IMR-90 (cell line): Measurements from ENCODE around the gene PLEKHA4. TPM values are rescaled to one million over a fixed set of nuclear protein-coding genes. Genes with fewer than 3 reads are reported as not detected.

Experiments
- ATAC-seq: fragments of 200-7000 bp; cut with Tn5 transposase; 2 replicates; pipeline ENCODE4 v1.9.1; 2020; ENCODE audit warnings: low read depth, mild to moderate bottlenecking, moderate library complexity
- BruUV-seq: library from RNA; stranded (reverse); fragments of 400-500 nt; replicated peaks from 2 replicates; lab custom pipeline; 2021; lab: Mats Ljungman, UMichigan
- CTCF ChIA-PET: fragments of 300-600 bp; formaldehyde crosslinking; extraction: SDS; loops from one replicate; lab custom pipeline; 2021; ENCODE audit warnings: antibody characterized with exemption; lab: Yijun Ruan, JAX
- POLR2A ChIA-PET: fragments of 300-600 bp; sonication (Branson Sonifier 250); formaldehyde crosslinking; loops from one replicate; lab custom pipeline; 2022; ENCODE audit warnings: antibody characterized with exemption; ENCODE audit not compliant: unreplicated experiment; lab: Charles Lee
- DNase-seq: peaks from one replicate; pipeline ENCODE4 v3.0.0; 2013
- H2AFZ ChIP-seq: replicated peaks from 2 replicates; pipeline ENCODE3; 2013; ENCODE audit warnings: low read length, mild to moderate bottlenecking; ENCODE audit not compliant: poor library complexity
- H2AK5ac ChIP-seq: 2 replicates; pipeline ENCODE4 v1.6.1; 2013; ENCODE audit warnings: low read depth, low read length, inconsistent platforms
- H2AK9ac ChIP-seq: replicated peaks from 2 replicates; pipeline ENCODE3; 2013; ENCODE audit warnings: mild to moderate bottlenecking, low read depth, low read length, moderate library complexity; ENCODE audit not compliant: poor library complexity
- H2BK120ac ChIP-seq: 2 replicates; pipeline ENCODE4 v1.6.1; 2013; ENCODE audit warnings: low read depth, low read length, inconsistent platforms
- H2BK15ac ChIP-seq: 3 replicates; pipeline ENCODE4 v1.6.1; 2013; ENCODE audit warnings: low read depth, low read length, inconsistent platforms
- H2BK20ac ChIP-seq: 2 replicates; pipeline ENCODE4 v1.6.1; 2013; ENCODE audit warnings: low read depth, mild to moderate bottlenecking, inconsistent platforms, low read length, moderate library complexity
- H2BK5ac ChIP-seq: 2 replicates; pipeline ENCODE4 v1.6.1; 2013; ENCODE audit warnings: mild to moderate bottlenecking, low read depth, low read length, inconsistent platforms; ENCODE audit not compliant: poor library complexity, severe bottlenecking
- H3K14ac ChIP-seq: replicated peaks from 2 replicates; pipeline ENCODE4 v1.6.1; 2013; ENCODE audit warnings: low read depth, low read length, inconsistent platforms
- H3K18ac ChIP-seq: 2 replicates; pipeline ENCODE4 v1.6.1; 2013; ENCODE audit warnings: low read depth, low read length, control low read depth
- H3K23ac ChIP-seq: 2 replicates; pipeline ENCODE4 v1.6.1; 2013; ENCODE audit warnings: low read depth, low read length, inconsistent platforms
- H3K27ac ChIP-seq: 2 replicates; pipeline ENCODE4 v1.5.1; 2013; ENCODE audit warnings: mild to moderate bottlenecking, control low read depth, low read length; ENCODE audit not compliant: insufficient read depth
- H3K27me3 ChIP-seq: 2 replicates; pipeline ENCODE4 v1.6.1; 2013; ENCODE audit warnings: low read length; ENCODE audit not compliant: control insufficient read depth, insufficient read depth
- H3K36me3 ChIP-seq: 2 replicates; pipeline ENCODE4 v1.6.1; 2013; ENCODE audit warnings: low read length, mixed read lengths; ENCODE audit not compliant: control insufficient read depth, insufficient read depth
- H3K4ac ChIP-seq: 2 replicates; pipeline ENCODE4 v1.6.1; 2013; ENCODE audit warnings: low read depth, low read length, inconsistent platforms
- H3K4me1 ChIP-seq: 2 replicates; pipeline ENCODE4 v1.6.1; 2013; ENCODE audit warnings: low read length, mixed read lengths; ENCODE audit not compliant: control insufficient read depth, insufficient read depth
- H3K4me2 ChIP-seq: 2 replicates; pipeline ENCODE4 v1.6.1; 2013; ENCODE audit warnings: low read depth, mild to moderate bottlenecking, control low read depth, low read length, moderate library complexity
- H3K4me3 ChIP-seq: 2 replicates; pipeline ENCODE4 v1.5.1; 2013; ENCODE audit warnings: low read depth, mild to moderate bottlenecking, control low read depth, low read length, moderate library complexity; ENCODE audit not compliant: insufficient read depth
- H3K56ac ChIP-seq: 2 replicates; pipeline ENCODE4 v1.6.1; 2013; ENCODE audit warnings: low read length, inconsistent platforms; ENCODE audit not compliant: insufficient read depth; ENCODE audit errors: extremely low read depth
- H3K79me1 ChIP-seq, 2 experiments: 2 replicates each; pipeline ENCODE4 v1.6.1; 2013; ENCODE audit warnings: low read length in 2 of 2, inconsistent platforms in 1 of 2, low read depth in 1 of 2
- H3K9ac ChIP-seq: 2 replicates; pipeline ENCODE4 v1.6.1; 2013; ENCODE audit warnings: low read depth, low read length, control low read depth
- H3K9me1 ChIP-seq: 2 replicates; pipeline ENCODE4 v1.6.1; 2013; ENCODE audit warnings: low read length, inconsistent platforms; ENCODE audit not compliant: insufficient read depth
- H3K9me3 ChIP-seq: 2 replicates; pipeline ENCODE4 v1.6.1; 2013; ENCODE audit warnings: low read length; ENCODE audit not compliant: control insufficient read depth, insufficient read depth
- H4K20me1 ChIP-seq: 2 replicates; pipeline ENCODE4 v1.6.1; 2013; ENCODE audit warnings: low read length, inconsistent platforms; ENCODE audit not compliant: insufficient read depth
- H4K5ac ChIP-seq: 2 replicates; pipeline ENCODE4 v1.6.1; 2013; ENCODE audit warnings: mild to moderate bottlenecking, low read depth, low read length, control low read depth
- H4K8ac ChIP-seq, 2 experiments: 2 replicates each; pipeline ENCODE4 v1.6.1; 2013; ENCODE audit warnings: low read depth in 2 of 2, low read length in 2 of 2, control low read depth in 1 of 2, inconsistent platforms in 1 of 2
- H4K91ac ChIP-seq: 2 replicates; pipeline ENCODE4 v1.6.1; 2013; ENCODE audit warnings: low read depth, low read length, inconsistent platforms; ENCODE audit not compliant: insufficient read depth
- RAD21 ChIP-seq: IDR thresholded peaks from 2 replicates; pipeline ENCODE4 v1.6.1; 2012; ENCODE audit warnings: low read length, improper control_type of control experiment
- WGBS, 2 experiments: methylation state at CpG; one replicate each; pipeline versions ENCODE4 v1.1.5 to v1.1.7; 2013; ENCODE audit warnings: missing lambda C conversion rate in 2 of 2; ENCODE audit not compliant: insufficient read length in 1 of 2; ENCODE audit errors: extremely low coverage in 2 of 2; 5-methylcytosine and 5-hydroxymethylcytosine counted together
- dilution Hi-C: fragments of 300-500 bp; cut with HindIII; formaldehyde crosslinking; loops from one replicate; pipeline ENCODE4 v1.14.3; 2018; ENCODE audit warnings: low sequenced_read_pairs; ENCODE audit not compliant: unreplicated experiment
- in situ Hi-C: fragments of 300-500 bp; cut with MboI; formaldehyde crosslinking; loops from 3 replicates; pipeline ENCODE4 v1.14.3; 2019; ENCODE audit warnings: low sequenced_read_pairs, inconsistent platforms, mixed read lengths
- intact Hi-C: fragments of 100-400 bp; cut with micrococcal nuclease; formaldehyde crosslinking; loops from 2 replicates; pipeline ENCODE4 v1.10.0; 2022
- polyA plus RNA-seq, 3 experiments: library from polyadenylated mRNA; depleted of rRNA; stranded (reverse); fragments of >200 nt; gene quantifications; 2 replicates each; pipeline ENCODE4 v1.2.3, GENCODE V29; 2012; ENCODE audit warnings: low replicate concordance in 1 of 3
- total RNA-seq: library from RNA; depleted of rRNA; stranded (reverse); fragments of >200 nt; gene quantifications from 2 replicates; pipeline ENCODE4 v1.2.3, GENCODE V29; 2012

The PLEKHA4 gene
- total and polyA plus RNA-seq, 2 of the 4 experiments (the other 2 are of a cell fraction) = 4.5 to 14.4 TPM

- H3K27ac ChIP-seq = no peak overlapping the region
- dilution Hi-C loops = no loop called here
- H3K9ac ChIP-seq = no peak overlapping the region
- ATAC-seq = no peak
- DNase-seq = no peak
- in situ Hi-C loops = no loop called here
- 100% methylated on average over 1 of the region's 5 CpGs; no CpG with 5 or more reads in 1 of the 2 experiments for WGBS, 2 experiments
- peaks cover 3% of the 10 kb centered on the region; the same call in 1 of the 2 replicates for H3K4me1 ChIP-seq
- no peaks in the 10 kb centered on the region for H4K20me1 ChIP-seq
- H3K18ac ChIP-seq = no peak overlapping the region
- H2AFZ ChIP-seq = no peak overlapping the region
- H2AK5ac ChIP-seq = no peak overlapping the region
- BruUV-seq = no TSS peak
- no peaks in the 10 kb centered on the region for H3K9me1 ChIP-seq
- no peak for TF ChIP-seq RAD21
- H3K23ac ChIP-seq = no peak overlapping the region
- no peak overlapping the region for H3K4me2 ChIP-seq
- POLR2A ChIA-PET = no interaction called here
- H2BK5ac ChIP-seq = no peak overlapping the region
- CTCF ChIA-PET = interaction anchor here (0.5 kb wide), 1 partner anchor 30 kb away, joined by 3 read pairs; no protein-coding TSS in a partner anchor
- H3K79me1 ChIP-seq = no peaks in the 10 kb centered on the region
- H3K9me3 ChIP-seq = no peaks in the 10 kb centered on the region
- intact Hi-C loops = no loop called here
- no peak overlapping the region for H3K56ac ChIP-seq
- no peak overlapping the region for H3K4me3 ChIP-seq
- no peak overlapping the region for H2BK15ac ChIP-seq
- H2BK120ac ChIP-seq = no peak overlapping the region
- no peaks in the 10 kb centered on the region for H3K27me3 ChIP-seq
- H3K36me3 ChIP-seq = peaks cover 2% of the 10 kb centered on the region
- no peak overlapping the region for H3K4ac ChIP-seq
- no peak overlapping the region for H4K91ac ChIP-seq
- H2AK9ac ChIP-seq = no peak overlapping the region
- H4K5ac ChIP-seq = no peak overlapping the region
- no peak overlapping the region for H4K8ac ChIP-seq
- no peak overlapping the region for H3K14ac ChIP-seq
- H2BK20ac ChIP-seq = no peak overlapping the region
Measured at GRCh38 chr19:48817585-48818124, 50.8 kb downstream of the PLEKHA4 start.
